Nucleus accumbens (tissue), 56 donors: Measurements from ENCODE around the gene CBX3.
"Not testable (repeated sequence)": the region's sequence is repeated elsewhere in the genome, so short reads cannot be mapped to it uniquely, and the experiment has no call there.

Experiments
- DNase-seq, 56 donors: peaks; one replicate each; lab custom pipeline; 2025; lab: John Stamatoyannopoulos, UW

The CBX3 gene

DNA sequence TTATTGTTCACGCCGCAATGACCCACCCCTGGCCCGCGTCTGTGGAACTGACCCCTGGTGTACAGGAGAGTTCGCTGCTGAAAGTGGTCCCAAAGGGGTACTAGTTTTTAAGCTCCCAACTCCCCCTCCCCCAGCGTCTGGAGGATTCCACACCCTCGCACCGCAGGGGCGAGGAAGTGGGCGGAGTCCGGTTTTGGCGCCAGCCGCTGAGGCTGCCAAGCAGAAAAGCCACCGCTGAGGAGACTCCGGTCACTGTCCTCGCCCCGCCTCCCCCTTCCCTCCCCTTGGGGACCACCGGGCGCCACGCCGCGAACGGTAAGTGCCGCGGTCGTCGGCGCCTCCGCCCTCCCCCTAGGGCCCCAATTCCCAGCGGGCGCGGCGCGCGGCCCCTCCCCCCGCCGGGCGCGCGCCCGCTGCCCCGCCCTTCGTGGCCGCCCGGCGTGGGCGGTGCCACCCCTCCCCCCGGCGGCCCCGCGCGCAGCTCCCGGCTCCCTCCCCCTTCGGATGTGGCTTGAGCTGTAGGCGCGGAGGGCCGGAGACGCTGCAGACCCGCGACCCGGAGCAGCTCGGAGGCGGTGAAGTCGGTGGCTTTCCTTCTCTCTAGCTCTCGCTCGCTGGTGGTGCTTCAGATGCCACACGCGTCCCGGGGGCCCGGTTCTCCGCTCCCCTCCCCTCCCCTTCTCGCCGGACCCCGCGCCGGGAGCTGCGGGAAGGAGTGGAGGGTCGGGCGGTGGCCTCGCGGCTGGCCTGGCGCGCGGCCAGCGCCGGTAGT lies at the start of gene CBX3:
Gene CBX3 (plus strand): TSS at position 499 of the 772 bp plus-strand sequence. CDS start 1,254 bp downstream, outside the sequence.
- DNase-seq = peak in 54 of 56 donors; percentile 41 to 96 (median 84)

GRCh38 chr7:26151953-26152781 lies 49.4 kb upstream of the CBX3 start, which contains the start of gene NFE2L3:
NFE2L3 (plus strand) TSS chr7:26152198; CDS start chr7:26152499, 301 bp downstream.
- DNase-seq = peak in 51 of 56 donors; percentile 13 to 81 (median 56)

DNA sequence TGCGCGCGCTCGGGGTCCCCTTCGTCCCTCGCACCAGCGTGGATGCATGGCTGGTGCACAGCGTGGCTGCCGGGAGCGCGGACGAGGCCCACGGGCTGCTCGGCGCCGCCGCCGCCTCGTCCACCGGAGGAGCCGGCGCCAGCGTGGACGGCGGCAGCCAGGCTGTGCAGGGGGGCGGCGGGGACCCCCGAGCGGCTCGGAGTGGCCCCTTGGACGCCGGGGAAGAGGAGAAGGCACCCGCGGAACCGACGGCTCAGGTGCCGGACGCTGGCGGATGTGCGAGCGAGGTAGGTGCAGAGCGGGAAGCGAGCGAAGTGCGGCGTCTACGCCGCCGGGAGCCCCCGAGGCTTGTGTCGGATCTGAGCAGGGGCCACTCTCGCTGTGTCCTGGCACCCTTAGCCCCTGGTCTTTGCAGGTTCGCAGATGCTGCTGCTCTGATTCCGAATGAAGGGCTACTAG lies 48.7 kb upstream of the CBX3 start:
- not testable (repeated sequence) for DNase-seq

DNA sequence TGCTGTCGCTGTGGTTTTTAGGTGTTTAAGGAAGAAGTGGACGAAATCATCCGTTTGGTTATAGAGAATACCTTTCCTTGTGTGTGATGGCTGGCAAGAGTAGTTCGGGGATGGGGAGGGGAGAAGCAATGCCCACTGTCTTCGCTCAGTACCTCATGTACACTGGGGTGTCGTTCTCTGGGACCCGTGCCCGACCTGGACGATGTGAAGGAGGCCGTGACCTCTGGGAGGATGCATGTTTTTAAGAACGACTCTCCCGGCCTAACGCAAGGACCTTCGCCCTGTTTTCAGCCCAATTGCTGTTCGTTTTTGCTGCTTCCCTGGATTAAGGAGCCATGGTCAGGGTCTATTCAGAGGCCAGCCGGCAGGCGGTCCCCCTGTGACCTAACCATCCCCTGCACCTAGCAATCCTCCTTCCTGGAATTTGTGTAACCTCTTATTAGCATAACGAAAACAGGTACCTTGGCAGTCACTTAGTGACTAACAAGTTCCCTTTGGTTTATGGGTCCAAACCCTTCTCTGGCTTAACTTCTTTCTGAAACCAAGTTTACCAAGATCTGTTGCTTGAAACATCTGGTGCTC lies 48.2 kb upstream of the CBX3 start:
- DNase-seq = no peak

- DNase-seq = no peak
Observed at GRCh38 chr7:26153823-26154783, 47.4 kb upstream of the CBX3 start.

GRCh38 chr7:26155531-26156375 lies 45.8 kb upstream of the CBX3 start:
- no peak for DNase-seq

DNA sequence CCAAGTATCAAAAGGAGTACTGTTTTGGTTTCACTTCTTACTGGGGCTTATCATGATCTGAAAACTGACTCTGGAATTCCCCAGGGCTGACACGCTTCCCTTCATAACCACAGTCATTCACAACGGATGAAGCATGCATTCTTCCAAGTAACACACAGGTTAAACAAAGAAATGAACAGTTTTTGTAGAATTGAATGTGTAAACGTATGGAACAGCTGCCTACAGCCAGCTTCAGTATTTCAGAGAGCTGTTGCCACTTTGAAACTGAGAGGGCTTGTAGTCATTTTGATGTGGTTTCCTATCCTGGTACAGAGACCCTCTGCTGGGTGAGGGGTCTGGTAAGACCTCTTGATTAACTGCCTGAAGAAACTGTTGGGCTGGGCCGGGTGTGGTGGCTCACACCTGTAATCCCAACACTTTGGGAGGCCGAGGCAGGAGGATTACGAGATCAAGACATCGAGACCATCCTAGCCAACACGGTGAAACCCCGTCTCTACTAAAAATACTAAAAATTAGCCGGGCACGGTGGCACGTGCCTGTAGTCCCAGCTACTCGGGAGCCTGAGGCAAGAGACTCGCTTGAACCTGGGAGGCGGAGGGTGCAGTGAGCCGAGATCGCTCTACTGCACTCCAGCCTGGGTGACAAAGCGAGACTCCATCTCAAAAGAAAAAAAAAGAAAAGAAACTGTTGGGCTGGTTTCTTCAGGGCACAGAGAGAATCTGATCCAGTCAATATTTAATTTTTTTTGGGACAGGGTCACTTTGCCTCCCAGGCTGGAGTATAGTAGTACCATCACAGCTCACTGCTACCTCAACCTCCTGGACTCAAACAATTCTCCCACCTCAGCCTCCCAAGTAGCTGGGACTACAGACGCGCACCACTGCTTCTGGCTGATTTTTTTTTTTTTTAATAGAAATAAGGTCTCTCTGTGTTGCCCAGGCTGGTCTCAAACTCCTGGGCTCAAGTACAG lies 44.8 kb upstream of the CBX3 start:
- DNase-seq = no peak

- no peak for DNase-seq
Observed at GRCh38 chr7:26157520-26158105, 43.9 kb upstream of the CBX3 start.

DNA sequence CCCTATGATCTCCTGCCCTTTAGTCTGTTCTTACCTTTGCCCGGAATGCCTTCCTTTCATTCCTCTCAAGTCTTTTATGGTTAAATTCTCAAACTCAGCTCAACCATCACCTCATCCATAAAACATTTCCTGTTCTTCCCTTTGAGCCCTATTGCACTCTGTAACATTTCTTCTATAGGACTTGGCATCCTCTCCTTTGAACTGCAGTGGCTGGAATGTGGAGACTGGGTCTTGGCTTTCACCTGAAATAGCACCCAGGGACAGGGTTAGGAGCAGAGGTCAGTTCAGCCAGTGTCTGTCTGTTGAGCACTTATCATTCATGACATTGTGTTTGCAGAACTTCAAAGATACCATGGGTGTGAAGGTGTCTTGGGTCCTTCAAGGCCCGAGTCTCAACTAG lies 42.3 kb upstream of the CBX3 start:
- DNase-seq = no peak

- no peak for DNase-seq
Observed at GRCh38 chr7:26160896-26161295, 40.6 kb upstream of the CBX3 start.

DNA sequence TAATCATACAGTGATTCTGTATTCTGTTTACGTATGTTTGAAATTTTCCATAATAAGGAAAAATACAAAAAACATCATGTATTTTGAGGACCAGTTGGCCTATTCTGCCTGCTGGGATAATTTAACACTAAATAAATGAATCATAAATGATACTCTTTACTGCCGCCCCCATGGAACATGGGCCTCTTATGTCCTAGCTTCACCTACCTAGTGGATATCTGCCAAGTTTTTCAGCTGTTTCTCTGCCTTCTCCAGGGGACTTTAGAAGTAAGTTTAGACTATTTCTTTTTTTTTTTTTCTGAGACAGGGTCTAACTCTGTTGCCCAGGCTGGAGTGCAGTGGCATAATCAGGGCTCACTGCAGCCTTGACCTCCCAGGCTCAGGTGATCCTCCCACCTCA lies 39.1 kb upstream of the CBX3 start:
- no peak for DNase-seq

- DNase-seq = not testable (repeated sequence)
Observed at GRCh38 chr7:26163804-26164203, 37.7 kb upstream of the CBX3 start.

DNA sequence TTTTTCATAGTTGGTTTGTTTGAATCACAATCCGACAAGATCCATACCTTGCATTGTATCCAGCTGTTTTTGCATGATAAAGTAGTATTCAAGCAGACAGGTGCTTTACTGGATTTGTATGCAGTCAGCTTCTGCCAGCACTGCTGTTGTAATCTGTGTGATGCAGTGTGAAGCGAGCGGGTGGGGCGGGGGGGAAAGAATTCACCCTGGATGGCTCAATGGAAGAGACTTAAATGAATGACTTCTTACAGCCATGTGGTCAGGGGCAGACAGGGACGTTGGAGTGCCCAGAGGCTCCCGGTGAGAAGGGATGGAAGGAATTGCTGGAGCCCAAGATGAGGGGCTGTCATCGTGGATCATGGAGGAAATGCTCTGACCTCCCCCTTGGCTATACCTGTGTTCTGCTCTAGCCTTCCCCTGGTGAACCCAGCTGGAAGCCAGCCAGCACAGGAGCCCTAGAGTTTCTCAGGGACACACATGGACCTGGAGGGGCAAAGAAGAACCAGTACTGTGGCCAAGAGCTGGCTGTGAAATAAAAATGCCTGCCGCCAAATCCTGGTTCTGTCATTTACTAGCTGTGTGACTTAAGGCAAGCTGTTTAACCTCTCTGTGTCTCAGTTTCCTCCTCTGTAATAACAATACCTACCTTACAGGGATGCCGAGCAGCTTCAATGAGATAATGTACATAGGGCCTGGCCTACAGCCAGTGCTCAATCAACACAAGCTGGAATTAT lies 35.4 kb upstream of the CBX3 start:
- no peak for DNase-seq

GRCh38 chr7:26166684-26167266 lies 34.8 kb upstream of the CBX3 start:
- no peak for DNase-seq

DNA sequence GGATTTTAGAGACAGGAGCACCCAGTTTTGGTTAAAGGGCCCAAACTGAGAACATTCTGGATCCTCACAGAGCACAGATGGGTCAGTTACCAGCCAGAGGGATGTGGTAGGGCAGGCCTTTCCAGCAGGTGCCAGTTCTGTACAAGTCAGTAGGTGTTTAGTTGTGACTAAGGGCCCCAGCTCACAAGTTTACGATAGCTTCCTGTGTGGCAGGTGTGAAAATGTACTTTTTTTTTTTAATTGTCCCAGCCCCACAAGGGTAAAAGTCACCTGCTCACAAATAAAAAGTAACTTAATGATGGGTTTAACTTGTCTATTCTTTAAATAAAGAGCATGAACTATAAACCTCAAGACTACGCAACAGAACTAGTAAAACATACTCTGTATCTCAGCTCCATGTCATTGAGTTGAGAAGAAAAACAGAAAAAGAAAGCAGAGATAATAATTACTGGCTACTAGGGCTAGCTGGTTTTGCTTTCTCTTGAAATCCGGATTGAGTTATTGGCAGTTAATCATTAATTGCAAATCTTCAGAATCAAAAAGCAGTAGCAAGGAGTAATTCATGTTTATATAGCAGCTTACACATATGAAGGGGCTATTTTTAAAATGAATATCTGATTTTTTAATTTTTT lies 34.1 kb upstream of the CBX3 start:
- DNase-seq = no peak
